Skeletal muscle tissue (tissue), 4 donors: ENCODE results near the gene FOXO1. TPM values are rescaled to one million over a fixed set of nuclear protein-coding genes. Genes with fewer than 3 reads are reported as not detected.
"Not testable (repeated sequence)": the region's sequence is repeated elsewhere in the genome, so short reads cannot be mapped to it uniquely, and the experiment has no call there.

Source experiments
- H3K27ac ChIP-seq: one replicate; pipeline ENCODE4 v1.7.0; 2013; ENCODE audit warnings: mild to moderate bottlenecking, low read depth, low read length, inconsistent platforms
- H3K27me3 ChIP-seq, 3 donors: one replicate each; pipeline ENCODE4 v1.7.0; 2013; ENCODE audit warnings: low read length in 3 of 3; ENCODE audit not compliant: control insufficient read depth in 3 of 3, insufficient read depth in 3 of 3
- H3K36me3 ChIP-seq, 3 donors: one replicate each; pipeline ENCODE4 v1.7.0; 2013; ENCODE audit warnings: low read length in 3 of 3; ENCODE audit not compliant: control insufficient read depth in 3 of 3, insufficient read depth in 3 of 3
- H3K4me1 ChIP-seq, 3 donors: one replicate each; pipeline ENCODE4 v1.7.0; 2013; ENCODE audit warnings: low read length in 3 of 3, mild to moderate bottlenecking in 3 of 3; ENCODE audit not compliant: control insufficient read depth in 3 of 3, insufficient read depth in 3 of 3
- H3K4me3 ChIP-seq, 3 donors: one replicate each; pipeline ENCODE4 v1.7.0; 2013; ENCODE audit warnings: low read length in 3 of 3
- H3K9ac ChIP-seq, 3 donors: one replicate each; pipeline ENCODE4 v1.7.0; 2013; ENCODE audit warnings: low read length in 3 of 3, mild to moderate bottlenecking in 3 of 3, moderate library complexity in 2 of 3, low read depth in 1 of 3
- H3K9me3 ChIP-seq, 3 donors: one replicate each; pipeline ENCODE4 v1.7.0; 2013; ENCODE audit warnings: low read length in 3 of 3; ENCODE audit not compliant: control insufficient read depth in 3 of 3
- total RNA-seq: library from RNA; depleted of rRNA; stranded (reverse); fragments of >200 nt; gene quantifications from one replicate; pipeline ENCODE4 v1.2.3, GENCODE V29; 2014
- donor health status: Osteomylitis.

The FOXO1 gene
- total RNA-seq, 1 donor from 2014 or later = 15.1 TPM

DNA sequence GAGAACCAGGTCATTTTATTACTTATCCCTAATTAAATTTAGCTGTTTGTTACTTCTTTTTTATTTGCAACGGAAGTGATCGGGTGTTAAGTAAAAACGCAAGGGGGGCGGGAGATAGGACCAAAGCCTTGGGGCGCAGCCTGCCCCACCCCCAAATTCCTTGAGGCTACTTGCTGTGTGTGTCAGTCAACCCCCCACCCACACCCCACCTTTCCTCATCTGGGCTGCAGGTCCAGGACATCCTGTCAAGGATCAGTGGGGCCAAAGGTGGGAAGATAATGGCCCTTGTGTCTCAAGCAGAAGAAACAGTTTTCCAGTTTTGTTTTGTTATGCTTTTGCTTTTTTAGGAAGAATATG, 1.2 kb upstream of the FOXO1 start:
- Histone ChIP-seq H3K4me3 (peak overlapping the region; percentile 75 to 79 (median 78)), H3K9me3 (no peaks in the 10 kb centered on the region), H3K9ac (peak overlapping the region; percentile 79 to 88 (median 88)), H3K4me1 (peaks cover 14 to 20% (median 19%) of the 10 kb centered on the region in 3 donors), H3K27ac (peak overlapping the region; percentile 99), H3K36me3 (peaks cover 0 to 2% (median 2%) of the 10 kb centered on the region in 3 donors), H3K27me3 (no peaks in the 10 kb centered on the region)

DNA sequence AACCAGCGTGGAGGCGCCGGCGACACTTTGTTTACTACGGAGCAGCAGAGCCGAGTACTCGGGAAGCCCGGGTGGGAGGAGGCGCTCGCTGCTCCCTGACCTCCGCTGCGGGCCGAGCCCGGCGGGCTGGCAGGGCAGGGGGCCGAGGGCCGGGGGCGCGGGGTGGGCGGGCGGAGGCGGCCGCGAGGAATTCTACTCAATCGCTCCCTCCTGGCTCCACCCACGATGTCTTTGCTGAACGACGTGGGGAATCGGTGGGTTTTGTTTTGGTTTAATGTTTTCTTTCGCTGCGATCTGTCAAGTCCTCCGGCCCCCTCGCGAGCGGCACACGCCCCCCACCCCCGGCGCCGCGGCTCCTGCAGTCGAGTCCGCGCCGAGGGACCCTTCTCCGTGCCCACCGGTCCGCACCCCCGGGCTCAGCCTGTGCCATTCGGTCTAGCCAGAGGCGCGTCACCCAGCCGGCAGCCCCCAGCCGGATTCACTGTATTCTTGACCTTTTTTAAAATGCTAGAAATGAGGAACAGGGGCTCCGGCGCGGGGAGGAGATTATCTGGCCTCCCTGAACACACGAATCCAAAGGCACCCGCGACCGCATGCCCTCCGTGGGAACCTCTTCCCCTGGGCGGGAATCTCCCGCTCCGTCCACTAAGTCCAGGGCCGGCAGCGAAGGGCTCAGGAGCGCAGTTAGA, 636 bp upstream of the FOXO1 start:
- H3K36me3 ChIP-seq = peaks cover 0 to 2% (median 2%) of the 10 kb centered on the region in 3 donors
- H3K4me3 ChIP-seq = peak overlapping the region; percentile 75 to 79 (median 78)
- no peaks in the 10 kb centered on the region for H3K27me3 ChIP-seq
- H3K27ac ChIP-seq = peak overlapping the region; percentile 99
- H3K9ac ChIP-seq = peak overlapping the region; percentile 79 to 88 (median 88)
- no peaks in the 10 kb centered on the region for H3K9me3 ChIP-seq
- peaks cover 9 to 21% (median 21%) of the 10 kb centered on the region in 3 donors for H3K4me1 ChIP-seq

DNA sequence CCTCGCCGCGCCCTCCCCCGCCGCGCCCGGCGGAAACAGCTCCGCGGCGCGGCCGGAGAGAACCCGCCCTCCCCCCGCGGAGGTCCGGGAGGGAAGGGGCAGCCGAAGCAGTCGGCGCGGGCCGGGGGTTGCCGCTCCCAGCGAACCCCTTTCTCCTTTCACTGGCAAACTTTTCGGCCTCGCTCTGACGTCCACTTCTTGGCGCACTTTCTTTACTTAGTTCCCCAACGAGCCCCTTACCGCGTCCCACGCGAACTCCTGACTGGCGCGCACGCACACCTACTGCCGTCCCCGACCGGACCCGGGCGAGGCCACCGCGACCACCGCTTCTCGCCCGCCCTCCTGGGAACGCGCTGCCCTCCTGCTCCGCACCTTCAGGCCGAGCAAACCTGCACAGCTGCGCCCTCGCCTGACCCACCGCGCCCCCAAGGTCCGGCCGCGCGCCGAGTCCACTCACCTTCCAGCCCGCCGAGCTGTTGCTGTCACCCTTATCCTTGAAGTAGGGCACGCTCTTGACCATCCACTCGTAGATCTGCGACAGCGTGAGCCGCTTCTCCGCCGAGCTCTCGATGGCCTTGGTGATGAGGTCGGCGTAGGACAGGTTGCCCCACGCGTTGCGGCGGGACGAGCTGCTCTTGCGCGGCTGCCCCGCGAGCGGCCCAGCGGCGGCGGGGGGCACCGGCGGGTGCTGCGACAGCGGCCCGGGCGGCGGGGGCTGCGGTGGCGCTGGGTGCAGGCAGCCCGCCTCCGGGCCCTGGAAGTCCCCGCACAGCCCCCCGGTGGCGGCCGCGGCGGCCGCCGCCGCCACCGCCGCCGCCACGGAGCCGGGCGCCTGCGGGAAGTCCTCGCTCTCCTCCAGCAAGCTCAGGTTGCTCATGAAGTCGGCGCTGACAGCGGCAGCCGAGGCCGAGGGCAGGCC, 1.1 kb downstream of the FOXO1 start:
- Histone ChIP-seq H3K9ac (peak overlapping the region; percentile 95 to 97 (median 96)), H3K4me1 (peaks cover 15 to 29% (median 24%) of the 10 kb centered on the region in 3 donors)

DNA sequence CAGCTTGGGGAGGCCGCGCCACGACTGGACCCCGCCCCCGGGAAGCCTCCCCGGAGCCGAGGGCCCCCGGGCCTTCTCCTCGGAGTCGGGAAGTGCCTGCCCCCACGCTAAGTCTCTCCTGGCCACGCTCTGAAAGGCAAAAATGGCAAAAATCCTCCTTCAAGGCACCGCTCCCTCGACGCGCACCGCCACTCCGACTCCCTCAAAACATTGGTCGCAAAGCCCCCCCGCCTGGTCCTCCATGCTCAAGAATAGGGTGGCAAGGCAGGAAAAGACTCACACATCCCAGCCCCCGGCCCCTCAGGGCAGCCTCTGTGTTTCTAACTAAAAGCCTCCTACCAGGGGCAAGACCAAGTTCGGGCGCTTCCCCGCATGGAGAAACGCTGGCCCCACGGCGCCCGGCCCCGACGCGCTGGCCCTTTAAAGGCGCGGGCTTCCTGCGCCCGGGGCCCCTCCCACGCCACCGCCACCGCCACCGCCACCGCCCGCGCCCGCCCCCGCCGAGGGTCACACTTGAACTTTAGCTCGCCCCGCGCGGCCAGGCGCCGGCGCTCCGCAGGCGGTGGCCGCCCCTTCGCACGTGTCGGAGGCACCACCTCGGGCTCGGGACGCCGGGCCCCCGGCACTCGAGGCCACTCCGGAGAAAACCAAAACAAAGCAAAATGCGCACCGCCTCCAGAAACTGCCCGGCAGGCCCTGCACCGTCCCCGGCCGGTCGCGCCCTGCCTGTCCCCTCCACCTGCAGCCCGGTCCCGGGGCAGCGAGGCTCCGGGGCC, 1.9 kb downstream of the FOXO1 start:
- Histone ChIP-seq H3K9me3 (no peaks in the 10 kb centered on the region), H3K27me3 (no peaks in the 10 kb centered on the region), H3K4me1 (peaks cover 20 to 36% (median 30%) of the 10 kb centered on the region in 3 donors), H3K36me3 (peaks cover 0 to 2% (median 2%) of the 10 kb centered on the region in 3 donors), H3K9ac (peak overlapping the region; percentile 95 to 97 (median 97)), H3K27ac (peak overlapping the region; percentile 99), H3K4me3 (peak overlapping the region; percentile 88 to 97 (median 95))

More for the DNA sequence above, 1.1 kb downstream of the FOXO1 start:
- H3K9me3 ChIP-seq = no peaks in the 10 kb centered on the region
- peak overlapping the region; percentile 88 to 97 (median 95) for H3K4me3 ChIP-seq
- H3K27me3 ChIP-seq = no peaks in the 10 kb centered on the region
- H3K27ac ChIP-seq = peak overlapping the region; percentile 99
- H3K36me3 ChIP-seq = peaks cover 0 to 2% (median 2%) of the 10 kb centered on the region in 3 donors

DNA sequence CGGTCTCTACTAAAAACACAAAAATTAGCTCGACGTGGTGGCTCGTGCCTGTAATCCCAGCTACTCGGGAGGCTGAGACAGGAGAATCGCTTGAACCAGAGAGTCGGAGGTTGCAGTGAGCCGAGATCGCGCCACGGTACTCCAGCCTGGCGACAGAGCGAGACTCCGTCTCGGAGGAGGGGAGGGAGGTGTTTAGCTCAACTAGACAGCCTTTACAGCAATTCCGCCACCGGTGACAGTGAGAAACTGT, 2.4 kb downstream of the FOXO1 start:
- H3K36me3 ChIP-seq, H3K27me3 ChIP-seq, H3K9me3 ChIP-seq: not testable (repeated sequence)
- Histone ChIP-seq H3K4me3 (peak overlapping the region; percentile 74 to 97 (median 95)), H3K4me1 (peaks cover 20 to 36% (median 30%) of the 10 kb centered on the region in 3 donors), H3K27ac (peak overlapping the region; percentile 99), H3K9ac (peak overlapping the region; percentile 95 to 97 (median 97))

DNA sequence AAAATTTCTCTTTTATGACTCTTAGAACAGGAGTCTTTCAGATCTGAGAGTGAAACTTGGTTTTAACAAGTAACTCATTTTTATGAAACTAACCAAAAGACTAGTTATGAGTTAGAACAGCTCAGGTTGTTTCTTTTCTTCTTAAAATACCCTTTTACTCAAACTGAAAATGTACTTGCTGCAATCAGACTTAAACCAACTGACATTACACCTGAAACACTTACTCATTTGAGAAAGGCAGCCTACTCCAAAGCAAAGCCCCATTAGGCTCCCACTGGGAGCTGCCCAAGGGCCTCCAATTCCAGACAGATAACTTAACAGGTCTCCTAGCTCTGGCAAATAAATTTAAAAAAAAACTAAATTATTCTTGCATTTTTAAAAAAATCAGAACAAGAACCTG, 3.6 kb downstream of the FOXO1 start:
- H3K36me3 ChIP-seq = peaks cover 0 to 2% (median 2%) of the 10 kb centered on the region in 3 donors
- H3K9me3 ChIP-seq = no peaks in the 10 kb centered on the region
- peak overlapping the region in 2 of 3 donors; percentile 25 to 37 for H3K4me3 ChIP-seq
- H3K27me3 ChIP-seq = no peaks in the 10 kb centered on the region
- peak overlapping the region; percentile 99 for H3K27ac ChIP-seq
- H3K4me1 ChIP-seq = peaks cover 22 to 34% (median 32%) of the 10 kb centered on the region in 3 donors
- peak overlapping the region; percentile 42 to 97 (median 95) for H3K9ac ChIP-seq

DNA sequence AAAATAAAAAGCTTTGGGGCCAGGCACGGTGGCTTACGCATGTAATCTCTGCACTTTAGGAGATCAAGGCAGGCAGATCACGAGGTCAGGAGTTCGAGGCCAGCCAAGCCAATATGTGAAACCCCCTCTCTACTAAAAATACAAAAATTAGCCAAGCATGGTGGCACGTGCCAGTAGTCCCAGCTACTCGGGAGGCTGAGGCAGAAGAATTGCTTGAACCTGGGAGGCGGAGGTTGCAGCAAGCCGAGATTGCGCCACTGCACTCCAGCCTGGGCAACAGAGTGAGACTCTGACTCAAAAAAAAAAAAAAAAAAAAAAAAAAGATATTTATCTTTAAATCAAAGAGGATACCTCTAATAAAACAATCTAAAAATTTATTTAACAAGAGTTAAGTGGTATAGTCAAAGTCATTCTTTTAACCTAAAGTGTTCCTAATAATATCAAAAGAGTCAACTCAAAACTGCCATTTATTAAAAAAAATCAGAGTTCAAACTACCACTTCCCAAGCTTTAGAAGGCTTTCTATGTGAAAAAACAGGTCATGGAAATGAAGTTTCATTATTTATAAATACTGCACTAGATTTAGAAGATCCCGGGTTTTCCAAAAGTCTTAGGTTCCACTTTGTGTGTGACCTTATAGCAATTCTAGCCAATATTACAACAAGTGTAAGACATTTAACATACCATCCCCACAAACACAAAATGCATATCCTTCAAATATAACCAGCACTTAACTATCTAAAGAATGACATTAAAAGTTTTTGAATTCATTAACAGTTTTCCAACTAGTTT, 4.4 kb downstream of the FOXO1 start:
- H3K9ac ChIP-seq = peak overlapping the region in 2 of 3 donors; percentile 42 to 97
- H3K36me3 ChIP-seq = peaks cover 0 to 2% (median 2%) of the 10 kb centered on the region in 3 donors
- peak overlapping the region; percentile 99 for H3K27ac ChIP-seq
- H3K9me3 ChIP-seq = no peaks in the 10 kb centered on the region
- peaks cover 29 to 36% (median 34%) of the 10 kb centered on the region in 3 donors for H3K4me1 ChIP-seq
- H3K4me3 ChIP-seq = peak overlapping the region in 1 of 3 donors; percentile 37
- H3K27me3 ChIP-seq = no peaks in the 10 kb centered on the region

DNA sequence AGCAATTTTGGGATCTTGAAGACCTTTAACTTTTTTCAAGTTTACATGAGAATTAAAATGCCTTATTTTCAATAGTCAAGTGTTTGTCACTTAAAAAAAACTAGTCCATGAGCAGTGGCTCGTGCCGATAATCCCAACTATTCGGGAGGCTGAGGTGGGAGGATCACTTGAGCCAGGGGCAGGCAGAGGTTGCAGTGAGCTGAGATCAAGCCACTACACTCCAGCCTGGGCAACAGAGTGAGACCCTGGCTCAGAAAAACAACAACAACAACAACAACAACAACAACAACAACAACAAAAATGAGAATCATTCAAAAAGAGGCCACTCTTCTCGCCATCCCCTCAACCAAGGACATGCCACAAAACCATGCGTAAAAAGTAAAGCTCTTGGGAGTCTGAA, 5.7 kb downstream of the FOXO1 start:
- Histone ChIP-seq H3K9me3 (no peaks in the 10 kb centered on the region), H3K4me1 (peaks cover 35 to 43% (median 39%) of the 10 kb centered on the region in 3 donors), H3K27me3 (no peaks in the 10 kb centered on the region), H3K4me3 (peak overlapping the region in 1 of 3 donors; percentile 38), H3K27ac (no peak overlapping the region), H3K36me3 (peaks cover 0 to 2% (median 2%) of the 10 kb centered on the region in 3 donors), H3K9ac (peak overlapping the region in 1 of 3 donors; percentile 7)

DNA sequence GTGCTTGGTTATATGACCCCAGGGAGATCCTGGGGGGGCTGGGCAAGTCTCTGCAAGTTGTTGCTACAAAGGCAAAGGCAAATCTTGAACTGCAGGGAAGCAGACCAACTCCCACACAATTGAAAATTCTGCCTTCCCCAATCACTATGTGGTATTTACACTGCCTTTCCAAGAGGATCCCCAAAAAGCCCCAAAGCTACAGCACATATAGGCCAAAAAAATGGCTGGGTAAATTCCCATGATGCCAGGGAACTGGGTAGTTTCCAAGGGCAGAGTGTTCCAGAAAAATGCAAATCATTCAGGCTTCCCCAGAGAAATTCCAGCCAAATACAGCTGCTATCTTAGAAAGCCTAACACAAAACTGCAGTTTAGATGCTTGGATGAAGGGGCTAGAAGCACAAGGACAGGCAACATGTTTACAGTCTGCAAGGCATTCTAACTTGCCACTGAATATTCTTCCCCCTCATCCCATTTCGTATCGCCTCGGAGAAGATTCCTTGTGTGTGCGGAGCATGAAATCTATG, 6.2 kb downstream of the FOXO1 start:
- Histone ChIP-seq H3K4me3 (peak overlapping the region in 1 of 3 donors; percentile 38), H3K4me1 (peaks cover 32 to 44% (median 39%) of the 10 kb centered on the region in 3 donors), H3K9ac (peak overlapping the region in 1 of 3 donors; percentile 7), H3K27ac (no peak overlapping the region), H3K27me3 (no peaks in the 10 kb centered on the region), H3K36me3 (no peaks in the 10 kb centered on the region), H3K9me3 (no peaks in the 10 kb centered on the region)
